Stimulated activated naive CD8-positive, alpha-beta T cell treated with anti-CD3 and anti-CD28 coated beads, Interleukin-15, Interleukin-2, amounts not matched to agents 100 ng/mL and 50 ng/mL, for 24 hours (primary cell): ENCODE measurements around the gene HOXD13.

ENCODE experiments used
- H3K27ac Mint-ChIP-seq: one replicate; pipeline ENCODE4 v1.8.0; 2021; ENCODE audit warnings: mild to moderate bottlenecking, mixed read lengths
- H3K27me3 Mint-ChIP-seq: one replicate; pipeline ENCODE4 v1.8.0; 2021; ENCODE audit warnings: mixed read lengths
- H3K36me3 Mint-ChIP-seq: one replicate; pipeline ENCODE4 v1.8.0; 2021; ENCODE audit warnings: low read depth, mixed read lengths
- H3K4me1 Mint-ChIP-seq: one replicate; pipeline ENCODE4 v1.8.0; 2021; ENCODE audit warnings: low read depth, mixed read lengths
- H3K4me3 Mint-ChIP-seq: one replicate; pipeline ENCODE4 v1.8.0; 2021; ENCODE audit warnings: mild to moderate bottlenecking, mixed read lengths
- H3K9me3 Mint-ChIP-seq: one replicate; pipeline ENCODE4 v1.8.0; 2021; ENCODE audit warnings: mixed read lengths

HOXD13 gene

DNA sequence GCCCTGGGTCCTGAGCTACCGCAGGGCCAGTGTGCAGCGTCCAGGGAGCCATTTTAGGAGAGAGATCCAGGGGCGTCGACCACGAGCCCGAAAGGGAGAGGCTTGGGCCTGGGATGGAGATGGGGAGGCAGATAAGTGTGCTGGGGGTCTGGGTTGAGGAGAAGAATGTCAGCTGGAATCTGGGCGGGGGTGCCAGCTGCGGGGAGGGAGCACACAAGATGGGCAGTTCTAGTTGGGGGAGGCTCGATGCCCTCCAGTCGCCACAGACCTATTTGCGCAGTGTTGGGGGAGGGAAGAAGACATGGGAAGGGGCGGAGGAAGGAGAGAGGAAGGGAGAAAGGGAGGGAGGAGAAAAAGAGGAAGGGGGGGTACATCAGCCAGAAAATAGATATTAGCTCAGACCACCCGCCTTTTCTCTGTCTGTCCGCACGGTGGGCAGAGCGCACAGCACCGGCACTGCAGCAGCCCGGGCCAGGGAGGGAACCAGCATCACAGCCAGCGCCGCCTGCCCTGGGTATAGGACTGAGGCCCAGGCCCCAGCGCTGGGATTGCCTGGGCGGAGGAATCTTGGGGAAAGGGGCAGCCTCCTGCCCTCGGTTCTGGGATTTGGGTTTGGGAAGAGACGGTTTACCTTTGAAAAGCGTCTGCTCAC is 12.7 kb downstream of the HOXD13 start:
- Mint-ChIP-seq H3K27ac (no peak overlapping the region), H3K36me3 (peaks cover 9% of the 10 kb centered on the region), H3K27me3 (peaks cover 89% of the 10 kb centered on the region), H3K4me1 (peaks cover 31% of the 10 kb centered on the region), H3K9me3 (peaks cover 6% of the 10 kb centered on the region), H3K4me3 (no peak overlapping the region)

DNA sequence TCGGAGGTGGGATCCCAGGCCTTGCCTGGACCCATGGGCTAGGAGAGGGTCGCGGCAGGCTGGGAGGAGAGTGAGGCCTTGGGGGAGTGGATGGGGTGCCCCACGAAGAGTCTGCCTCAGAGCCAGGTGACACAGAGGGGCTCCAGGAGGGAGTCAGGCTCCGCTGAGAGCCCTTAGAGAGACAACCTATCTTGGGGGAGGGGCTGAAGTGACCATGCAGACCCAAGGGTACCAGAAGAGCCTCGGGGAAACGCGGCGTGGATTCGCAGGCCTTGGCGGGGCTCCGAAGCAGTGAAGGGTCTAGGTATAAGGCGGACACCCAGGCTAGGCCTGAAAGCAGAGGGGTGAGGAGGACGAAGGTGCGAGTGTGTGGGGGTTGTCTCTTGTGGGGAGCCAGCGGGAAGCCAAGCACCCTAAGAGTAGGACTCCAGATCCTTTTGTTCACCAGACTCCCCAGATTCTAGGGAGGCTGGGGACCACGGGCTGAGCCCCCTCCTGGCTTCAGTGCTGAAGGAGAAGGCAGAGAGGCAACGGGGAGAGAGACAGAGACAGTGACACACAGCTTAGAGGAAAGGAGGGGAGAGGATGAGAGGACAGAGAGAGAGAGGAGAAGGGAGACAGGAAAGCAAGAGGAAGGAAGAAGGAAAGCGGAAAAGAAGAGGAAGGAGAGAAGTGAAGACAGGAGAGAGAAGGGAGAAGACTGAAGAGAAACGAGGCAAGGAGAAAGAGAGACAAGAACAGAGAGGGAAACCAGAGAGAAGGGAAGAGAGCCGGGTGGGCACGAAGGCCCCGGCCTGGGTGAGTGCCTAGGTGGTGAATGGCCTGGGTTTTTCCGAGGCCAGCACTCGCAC is 13.4 kb downstream of the HOXD13 start:
- peaks cover 9% of the 10 kb centered on the region for H3K36me3 Mint-ChIP-seq
- H3K27ac Mint-ChIP-seq, result peak overlapping the region; percentile 69
- H3K4me1 Mint-ChIP-seq, result peaks cover 31% of the 10 kb centered on the region
- H3K9me3 Mint-ChIP-seq, result peaks cover 6% of the 10 kb centered on the region
- peak overlapping the region; percentile 68 for H3K4me3 Mint-ChIP-seq
- peaks cover 88% of the 10 kb centered on the region for H3K27me3 Mint-ChIP-seq

DNA sequence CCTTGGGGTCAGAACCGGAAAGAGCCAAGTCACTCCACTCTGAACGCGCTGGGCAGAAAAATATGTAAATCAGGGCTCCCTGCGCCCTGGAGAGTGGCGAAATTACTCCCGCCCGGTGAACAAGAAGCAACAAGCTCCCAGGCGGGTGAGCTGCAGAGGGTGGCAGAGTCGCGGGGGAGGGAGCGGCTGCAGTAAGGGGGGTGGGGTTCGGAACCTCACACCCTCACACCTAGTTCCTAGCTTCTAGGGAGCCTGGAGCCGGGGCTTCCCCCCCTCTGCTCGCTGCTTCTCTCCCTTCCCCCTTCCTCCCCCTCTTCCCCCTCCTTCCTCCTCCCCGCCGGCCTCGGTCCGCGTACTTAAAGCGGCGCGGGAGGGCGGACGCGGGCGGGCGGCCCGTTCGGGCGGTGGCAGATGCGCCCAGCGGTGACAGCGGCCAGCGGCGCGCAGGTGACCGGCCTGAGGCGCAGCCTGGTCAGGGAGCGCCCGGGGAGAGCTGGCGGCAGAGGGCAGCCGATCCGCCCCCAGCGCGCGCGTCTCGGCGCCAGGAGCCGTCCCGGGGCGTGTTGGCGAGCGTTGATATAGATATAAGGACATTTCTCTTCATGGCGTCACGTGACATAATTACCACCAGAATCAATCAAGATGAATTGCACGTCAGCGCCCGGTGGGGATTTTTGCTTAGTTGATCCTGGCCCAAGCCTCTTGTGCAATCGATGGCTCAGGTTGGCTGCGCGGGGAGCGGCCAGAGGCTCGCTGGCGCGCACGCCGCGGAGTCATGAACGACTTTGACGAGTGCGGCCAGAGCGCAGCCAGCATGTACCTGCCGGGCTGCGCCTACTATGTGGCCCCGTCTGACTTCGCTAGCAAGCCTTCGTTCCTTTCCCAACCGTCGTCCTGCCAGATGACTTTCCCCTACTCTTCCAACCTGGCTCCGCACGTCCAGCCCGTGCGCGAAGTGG is 14.3 kb downstream of the HOXD13 start, which contains the start of gene HOXD11:
Gene HOXD11 (plus strand): TSS at position 700 of the 959 bp plus-strand sequence. CDS start 76 bp downstream, at position 776.
- peaks cover 6% of the 10 kb centered on the region for H3K9me3 Mint-ChIP-seq
- H3K36me3 Mint-ChIP-seq, result peaks cover 9% of the 10 kb centered on the region
- H3K4me3 Mint-ChIP-seq, result peak within 1 kb of the TSS; percentile 68
- H3K27me3 Mint-ChIP-seq, result peaks cover 88% of the 10 kb centered on the region
- peaks cover 31% of the 10 kb centered on the region for H3K4me1 Mint-ChIP-seq
- H3K27ac Mint-ChIP-seq, result peak within 1 kb of the TSS; percentile 69

DNA sequence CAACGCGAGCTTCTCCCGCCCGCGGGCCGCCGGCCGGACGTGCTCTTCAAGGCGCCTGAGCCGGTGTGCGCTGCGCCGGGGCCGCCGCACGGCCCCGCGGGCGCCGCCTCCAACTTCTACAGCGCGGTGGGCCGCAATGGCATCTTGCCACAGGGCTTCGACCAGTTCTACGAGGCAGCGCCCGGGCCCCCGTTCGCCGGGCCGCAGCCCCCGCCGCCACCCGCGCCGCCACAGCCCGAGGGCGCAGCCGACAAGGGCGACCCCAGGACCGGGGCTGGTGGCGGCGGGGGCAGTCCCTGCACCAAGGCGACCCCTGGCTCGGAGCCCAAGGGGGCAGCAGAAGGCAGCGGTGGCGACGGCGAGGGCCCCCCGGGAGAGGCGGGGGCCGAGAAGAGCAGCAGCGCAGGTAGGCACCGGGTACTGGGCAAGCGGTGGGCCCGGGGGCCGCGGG is 15.2 kb downstream of the HOXD13 start:
- H3K36me3 Mint-ChIP-seq, result peaks cover 9% of the 10 kb centered on the region
- H3K9me3 Mint-ChIP-seq, result peaks cover 6% of the 10 kb centered on the region
- H3K4me1 Mint-ChIP-seq, result peaks cover 31% of the 10 kb centered on the region
- peaks cover 88% of the 10 kb centered on the region for H3K27me3 Mint-ChIP-seq
- no peak overlapping the region for H3K4me3 Mint-ChIP-seq
- no peak overlapping the region for H3K27ac Mint-ChIP-seq

DNA sequence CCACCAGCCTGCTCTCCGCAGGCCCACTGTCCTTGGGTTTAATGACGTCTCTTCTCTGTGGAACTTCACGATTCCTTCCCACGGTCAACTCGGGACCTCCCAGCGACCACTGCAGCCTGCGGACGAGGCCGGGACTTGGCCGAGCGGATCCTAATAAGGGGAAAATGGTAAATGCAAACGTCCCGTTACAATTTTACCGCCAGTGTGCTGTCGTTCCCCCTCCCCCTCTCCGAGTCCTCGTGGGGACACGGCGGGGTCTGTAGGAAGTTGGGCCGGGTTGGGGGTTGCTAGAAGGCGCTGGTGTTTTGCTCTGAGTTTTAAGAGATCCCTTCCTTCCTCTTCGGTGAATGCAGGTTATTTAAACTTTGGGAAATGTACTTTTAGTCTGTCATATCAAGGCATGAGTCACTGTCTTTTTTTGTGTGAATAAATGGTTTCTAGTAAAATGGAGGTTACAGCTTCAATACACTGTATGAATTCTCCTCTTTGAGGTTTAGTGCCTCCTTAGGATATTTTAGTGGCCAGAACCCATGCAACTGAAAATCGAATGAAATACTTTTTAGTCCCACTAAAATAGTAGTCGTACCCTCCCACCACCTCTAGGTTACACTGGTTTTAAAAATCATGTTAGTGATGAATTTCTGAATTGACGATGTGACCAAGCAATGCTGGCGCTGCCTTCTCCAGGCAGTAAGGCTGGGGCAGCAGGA is 16.8 kb downstream of the HOXD13 start:
- Mint-ChIP-seq H3K27ac (peak overlapping the region; percentile 50), H3K4me3 (peak overlapping the region; percentile 51), H3K9me3 (peaks cover 10% of the 10 kb centered on the region), H3K4me1 (peaks cover 26% of the 10 kb centered on the region), H3K27me3 (peaks cover 88% of the 10 kb centered on the region), H3K36me3 (peaks cover 9% of the 10 kb centered on the region)

DNA sequence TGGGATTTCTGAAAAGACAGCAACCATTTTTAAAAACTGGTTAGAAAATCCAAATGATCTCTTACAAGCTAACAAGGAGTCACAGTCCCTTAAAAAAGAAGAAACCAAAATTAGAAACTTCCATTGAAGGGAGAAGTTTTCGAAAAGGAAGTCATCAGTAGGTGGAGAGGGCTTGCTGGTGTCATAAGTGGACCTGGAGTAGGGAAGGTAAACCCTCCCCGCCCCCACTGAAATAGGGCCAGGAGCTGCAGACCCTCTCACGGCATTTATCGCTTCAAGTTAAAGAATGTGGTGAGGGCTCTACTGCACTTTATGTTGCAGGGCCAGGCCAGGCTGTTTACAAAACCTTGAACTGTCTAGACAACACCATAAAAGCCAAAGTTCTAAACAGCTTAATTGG is 17.4 kb downstream of the HOXD13 start:
- Mint-ChIP-seq H3K4me1 (peaks cover 25% of the 10 kb centered on the region), H3K36me3 (peaks cover 9% of the 10 kb centered on the region), H3K4me3 (no peak overlapping the region), H3K9me3 (peaks cover 10% of the 10 kb centered on the region), H3K27ac (peak overlapping the region; percentile 50), H3K27me3 (peaks cover 88% of the 10 kb centered on the region)

DNA sequence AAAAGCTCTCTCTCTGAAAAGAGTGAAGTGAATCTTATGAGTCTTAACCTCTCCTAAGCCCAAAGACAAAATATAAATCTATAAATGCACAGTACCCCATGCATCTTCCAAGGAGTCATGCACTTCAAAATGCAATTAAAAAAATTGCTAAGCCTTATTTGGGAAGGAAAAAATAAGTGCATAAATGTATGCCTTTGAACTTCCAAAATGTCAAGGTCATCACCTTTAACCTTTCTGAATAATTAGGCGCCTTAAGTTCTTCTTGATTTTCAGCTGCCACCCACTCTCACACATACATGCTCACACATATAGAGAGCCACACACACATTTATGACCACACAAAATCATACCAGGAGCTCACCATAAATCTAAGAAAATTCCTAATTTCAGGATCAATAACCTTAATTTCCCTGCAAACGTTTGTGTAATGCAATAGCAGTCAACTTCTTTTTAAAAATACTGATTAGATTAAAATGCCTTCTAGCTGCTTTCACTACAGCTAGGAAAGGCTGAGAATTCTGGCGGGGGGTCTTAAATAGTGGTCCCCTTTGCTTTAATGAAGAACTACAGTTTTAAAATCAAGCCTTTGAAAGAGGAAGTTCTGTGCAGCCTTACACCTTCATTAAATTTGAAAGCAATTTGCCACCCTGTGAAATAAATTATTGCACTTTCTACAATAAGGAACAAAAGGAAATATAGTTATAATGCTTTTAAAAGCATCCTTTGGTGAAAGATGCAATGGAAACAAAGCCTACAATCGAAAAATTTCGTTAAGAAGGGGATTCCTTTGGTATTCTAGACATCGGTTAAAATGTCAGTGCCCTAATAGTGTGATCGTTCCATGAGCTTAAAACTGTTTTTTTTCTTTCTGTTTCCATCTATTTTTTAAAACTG is 18.1 kb downstream of the HOXD13 start:
- Mint-ChIP-seq H3K27ac (peak overlapping the region; percentile 11), H3K27me3 (peaks cover 88% of the 10 kb centered on the region), H3K4me1 (peaks cover 25% of the 10 kb centered on the region), H3K9me3 (peaks cover 10% of the 10 kb centered on the region), H3K36me3 (peaks cover 9% of the 10 kb centered on the region), H3K4me3 (no peak overlapping the region)

DNA sequence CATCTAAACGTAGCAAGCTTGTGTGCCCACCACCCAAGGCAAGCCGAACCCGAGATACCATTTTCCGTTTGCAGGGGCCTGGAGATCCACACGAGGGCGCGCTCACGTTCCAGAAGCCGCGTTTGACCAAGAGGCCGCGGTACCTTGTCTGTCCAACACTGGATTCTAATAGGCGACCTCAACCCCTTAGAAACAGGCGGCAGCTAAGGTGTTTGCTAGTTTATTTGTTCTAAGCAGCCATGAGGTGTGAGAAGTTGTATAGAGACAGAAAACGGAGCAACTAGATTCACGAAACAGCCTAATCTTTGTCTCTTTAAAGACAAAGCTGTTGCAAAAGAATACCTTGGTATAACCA is 18.8 kb downstream of the HOXD13 start:
- no peak overlapping the region for H3K4me3 Mint-ChIP-seq
- H3K27ac Mint-ChIP-seq, result peak overlapping the region; percentile 11
- H3K36me3 Mint-ChIP-seq, result peaks cover 9% of the 10 kb centered on the region

DNA sequence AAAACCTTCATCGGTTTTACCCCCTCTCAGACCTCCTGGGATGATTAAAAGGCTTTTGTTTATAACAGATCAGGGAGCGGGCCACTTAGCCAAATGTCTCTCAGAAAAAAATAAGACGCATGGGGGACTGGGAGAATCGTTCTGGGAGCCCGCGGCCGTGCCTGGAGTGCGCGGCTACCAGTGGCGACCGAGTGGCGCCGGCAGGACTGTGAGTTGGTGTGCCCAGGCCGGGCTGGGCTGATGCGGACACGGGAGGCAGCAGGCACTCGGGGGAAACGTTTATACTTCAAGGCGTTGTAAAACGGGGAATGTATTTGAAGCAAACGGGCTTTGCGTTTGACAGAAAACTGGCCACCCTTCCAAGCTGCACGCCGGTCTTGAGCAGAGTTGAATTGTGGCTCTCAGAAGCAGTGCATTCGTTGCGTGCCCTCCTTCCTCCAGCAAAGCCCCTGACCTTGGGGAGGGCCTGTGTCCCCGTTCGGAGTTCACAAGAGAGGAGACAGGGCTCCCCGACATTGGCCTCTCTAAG is 19.4 kb downstream of the HOXD13 start:
- peaks cover 90% of the 10 kb centered on the region for H3K27me3 Mint-ChIP-seq
- no peak overlapping the region for H3K4me3 Mint-ChIP-seq

More for the DNA sequence above, 18.8 kb downstream of the HOXD13 start:
- H3K9me3 Mint-ChIP-seq, result peaks cover 10% of the 10 kb centered on the region
- H3K4me1 Mint-ChIP-seq, result peaks cover 19% of the 10 kb centered on the region
- peaks cover 87% of the 10 kb centered on the region for H3K27me3 Mint-ChIP-seq

DNA sequence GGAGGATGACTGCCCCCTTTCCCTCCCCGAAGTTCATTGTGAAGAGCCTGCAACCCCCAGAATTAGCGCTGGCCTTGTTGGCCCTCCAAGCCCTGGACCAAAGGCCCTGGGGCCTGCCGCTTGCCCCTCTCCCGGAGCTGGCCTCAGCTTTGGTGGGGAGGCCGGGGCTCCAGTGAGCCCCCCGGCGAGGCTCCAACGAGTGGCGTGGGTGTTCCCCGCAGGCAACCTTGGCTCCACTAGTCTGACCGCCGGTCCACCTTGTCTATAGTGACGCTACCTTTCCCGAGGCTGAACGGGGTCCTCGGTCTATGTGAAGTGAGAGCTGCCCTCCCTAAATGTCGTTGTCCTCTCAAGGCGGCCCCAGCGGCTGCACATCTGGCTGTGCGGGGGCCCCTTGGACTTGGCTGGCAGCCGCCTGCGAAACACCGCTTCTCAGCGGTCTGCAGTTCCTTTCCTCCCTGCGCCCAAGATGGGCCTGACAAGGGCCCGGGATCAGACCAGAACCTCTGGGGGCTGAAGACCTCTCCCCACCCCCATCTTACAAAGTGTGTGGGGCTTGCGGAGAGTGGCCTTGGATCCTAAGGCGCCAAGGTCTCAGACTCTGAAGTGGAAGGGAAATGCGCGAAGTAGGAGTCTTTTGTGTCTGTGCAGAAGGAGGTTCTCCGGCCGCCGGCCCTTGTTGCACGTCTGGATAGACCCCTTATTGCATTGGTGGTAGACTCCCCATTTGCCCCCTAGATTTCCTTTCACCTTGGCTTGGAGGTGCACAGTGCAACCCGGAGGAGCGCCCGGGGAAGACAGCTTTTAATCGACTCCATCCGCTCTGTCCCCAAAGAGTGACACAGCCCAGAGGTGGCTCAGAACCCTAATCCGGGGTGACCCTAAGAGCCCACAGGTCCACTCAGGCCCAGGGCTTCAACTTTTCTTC is 20.1 kb downstream of the HOXD13 start:
- H3K36me3 Mint-ChIP-seq, result peaks cover 14% of the 10 kb centered on the region
- H3K27ac Mint-ChIP-seq, result no peak overlapping the region
- H3K9me3 Mint-ChIP-seq, result peaks cover 13% of the 10 kb centered on the region
- H3K4me1 Mint-ChIP-seq, result peaks cover 12% of the 10 kb centered on the region
- peaks cover 92% of the 10 kb centered on the region for H3K27me3 Mint-ChIP-seq
- no peak overlapping the region for H3K4me3 Mint-ChIP-seq

More for the DNA sequence above, 19.4 kb downstream of the HOXD13 start:
- Mint-ChIP-seq H3K9me3 (peaks cover 11% of the 10 kb centered on the region), H3K27ac (no peak overlapping the region), H3K36me3 (peaks cover 12% of the 10 kb centered on the region), H3K4me1 (peaks cover 15% of the 10 kb centered on the region)

DNA sequence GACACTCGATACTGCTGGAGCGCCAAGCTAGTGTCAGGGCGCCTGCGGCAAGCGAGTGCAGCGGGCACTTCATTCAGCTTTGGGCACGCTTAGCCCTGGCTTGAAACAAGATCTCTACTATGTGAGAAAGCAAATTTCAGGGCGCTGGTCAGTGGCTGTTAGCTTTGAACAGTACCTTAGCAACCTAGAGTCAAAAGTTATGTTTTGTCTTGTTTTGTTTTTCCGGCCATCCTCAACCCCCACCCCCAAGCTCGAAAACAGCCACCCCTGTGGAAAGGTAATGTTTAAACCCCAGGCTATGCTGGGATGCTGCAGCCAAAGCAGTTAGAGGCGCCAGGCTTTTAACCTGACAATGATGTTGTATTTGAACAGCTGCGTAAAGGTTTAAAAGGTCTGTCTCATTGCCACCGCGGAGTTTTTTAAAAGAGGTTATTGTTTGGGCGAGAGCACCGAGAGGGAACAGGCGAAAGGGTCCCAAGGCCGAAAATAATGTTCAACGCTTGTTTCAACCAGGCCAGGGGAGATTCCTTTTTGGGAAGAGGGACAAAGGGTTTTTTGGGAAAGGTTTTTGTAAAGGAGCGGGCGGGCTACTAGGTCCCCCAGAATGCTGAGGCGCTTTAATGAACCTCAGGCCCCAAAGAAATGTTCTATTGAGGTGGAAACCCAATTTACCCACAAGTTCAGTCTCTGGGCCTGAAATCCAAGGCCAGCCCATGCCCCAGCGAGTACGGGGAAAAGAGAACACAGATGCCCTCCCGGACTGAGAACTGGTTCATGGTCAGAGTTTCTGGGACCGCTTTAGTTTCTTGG is 21.8 kb downstream of the HOXD13 start:
- peaks cover 2% of the 10 kb centered on the region for H3K4me1 Mint-ChIP-seq
- H3K4me3 Mint-ChIP-seq, result no peak overlapping the region
- peaks cover 96% of the 10 kb centered on the region for H3K27me3 Mint-ChIP-seq
- H3K27ac Mint-ChIP-seq, result no peak overlapping the region
- H3K9me3 Mint-ChIP-seq, result peaks cover 15% of the 10 kb centered on the region
- peaks cover 12% of the 10 kb centered on the region for H3K36me3 Mint-ChIP-seq
